ENCODE data around the gene PGGHG. TPM values are rescaled to one million over a fixed set of nuclear protein-coding genes. Genes with fewer than 3 reads are reported as not detected.
A peak's percentile ranks its signal among the peaks of the same experiment; 100 is the strongest.
"Not testable (repeated sequence)": the region's sequence is repeated elsewhere in the genome, so short reads cannot be mapped to it uniquely, and the experiment has no call there.

PGGHG gene
- total RNA-seq, 1 donor from 2014 or later, result 20.5 TPM

DNA sequence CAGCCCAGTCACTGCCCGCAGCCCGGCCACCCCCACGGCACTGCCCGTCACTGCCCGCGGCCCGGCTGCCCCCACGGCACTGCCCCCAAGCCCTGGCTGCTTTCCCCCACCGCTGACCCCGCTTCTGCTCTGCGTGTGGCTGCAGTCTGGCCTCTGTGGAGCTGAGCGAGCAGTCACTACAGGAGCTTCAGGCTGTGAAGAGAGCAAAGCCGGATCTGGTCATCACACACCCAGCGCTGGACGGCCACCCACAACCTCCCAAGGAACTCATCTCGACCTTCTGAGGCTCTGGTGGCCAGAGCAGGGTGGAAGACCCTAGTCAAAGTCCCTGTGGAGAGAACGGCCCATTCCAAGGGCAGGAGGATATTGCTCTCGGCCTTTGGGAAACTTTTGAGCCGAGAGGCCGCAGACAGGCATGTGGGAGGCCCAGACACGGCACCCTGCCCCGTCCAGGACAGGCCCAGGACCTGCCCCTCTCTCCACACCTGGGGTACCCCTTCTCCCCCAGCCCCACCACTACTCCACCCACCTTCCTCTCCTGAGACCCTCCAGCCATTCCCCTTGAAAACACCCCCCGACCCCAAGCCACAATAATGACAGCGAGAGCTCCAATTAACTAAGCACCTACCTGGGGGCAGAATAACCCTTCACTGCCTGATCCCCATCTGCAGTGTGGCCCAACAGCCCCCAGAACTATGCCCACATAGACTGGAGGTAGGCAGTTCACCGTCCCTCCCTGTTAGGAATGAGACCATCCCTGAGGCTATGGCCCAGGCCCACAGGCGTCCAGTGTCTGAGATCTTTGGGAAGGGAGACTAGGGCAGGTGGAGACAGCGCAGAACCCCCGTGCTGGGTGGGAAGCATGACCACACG lies 3.7 kb upstream of the PGGHG start:
- Histone ChIP-seq H3K4me3 (no peak overlapping the region), H3K4me1 (peaks cover 17% of the 10 kb centered on the region), H3F3A (ENCODE audit: low read depth) (no peaks in the 10 kb centered on the region), H3K36me3 (no peaks in the 10 kb centered on the region), H3K9ac (no peak overlapping the region), H3K27ac (no peak overlapping the region), H3K9me3 (ENCODE audit: low read depth) (no peaks in the 10 kb centered on the region), H3K79me2 (ENCODE audit: low read depth) (no peaks in the 10 kb centered on the region), H2AFZ (replicated peaks) (no peak overlapping the region), H4K20me1 (ENCODE audit: low read depth) (no peaks in the 10 kb centered on the region), H3K4me2 (no peak overlapping the region), H3K27me3 (peaks cover 24% of the 10 kb centered on the region)
- Mint-ChIP-seq H3K4me3 (no peak overlapping the region), H3K4me1 (peaks cover 19% of the 10 kb centered on the region), H3K27ac (no peak overlapping the region), H3K36me3 (no peaks in the 10 kb centered on the region), H3K27me3 (ENCODE audit: insufficient read depth, low read depth) (peaks cover 19% of the 10 kb centered on the region), H3K9me3 (peaks cover 2% of the 10 kb centered on the region)
- TF ChIP-seq EZH2phosphoT487 (IDR thresholded peaks at IDR 0.05), result no peak
- TF ChIP-seq, protein P1, sequence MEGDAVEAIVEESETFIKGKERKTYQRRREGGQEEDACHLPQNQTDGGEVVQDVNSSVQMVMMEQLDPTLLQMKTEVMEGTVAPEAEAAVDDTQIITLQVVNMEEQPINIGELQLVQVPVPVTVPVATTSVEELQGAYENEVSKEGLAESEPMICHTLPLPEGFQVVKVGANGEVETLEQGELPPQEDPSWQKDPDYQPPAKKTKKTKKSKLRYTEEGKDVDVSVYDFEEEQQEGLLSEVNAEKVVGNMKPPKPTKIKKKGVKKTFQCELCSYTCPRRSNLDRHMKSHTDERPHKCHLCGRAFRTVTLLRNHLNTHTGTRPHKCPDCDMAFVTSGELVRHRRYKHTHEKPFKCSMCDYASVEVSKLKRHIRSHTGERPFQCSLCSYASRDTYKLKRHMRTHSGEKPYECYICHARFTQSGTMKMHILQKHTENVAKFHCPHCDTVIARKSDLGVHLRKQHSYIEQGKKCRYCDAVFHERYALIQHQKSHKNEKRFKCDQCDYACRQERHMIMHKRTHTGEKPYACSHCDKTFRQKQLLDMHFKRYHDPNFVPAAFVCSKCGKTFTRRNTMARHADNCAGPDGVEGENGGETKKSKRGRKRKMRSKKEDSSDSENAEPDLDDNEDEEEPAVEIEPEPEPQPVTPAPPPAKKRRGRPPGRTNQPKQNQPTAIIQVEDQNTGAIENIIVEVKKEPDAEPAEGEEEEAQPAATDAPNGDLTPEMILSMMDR (IDR thresholded peaks at IDR 0.05), result no peak
- no peak for TF ChIP-seq EZH2 (IDR thresholded peaks at IDR 0.05)
- DNase-seq (ENCODE audit: low spot score), result no peak

DNA sequence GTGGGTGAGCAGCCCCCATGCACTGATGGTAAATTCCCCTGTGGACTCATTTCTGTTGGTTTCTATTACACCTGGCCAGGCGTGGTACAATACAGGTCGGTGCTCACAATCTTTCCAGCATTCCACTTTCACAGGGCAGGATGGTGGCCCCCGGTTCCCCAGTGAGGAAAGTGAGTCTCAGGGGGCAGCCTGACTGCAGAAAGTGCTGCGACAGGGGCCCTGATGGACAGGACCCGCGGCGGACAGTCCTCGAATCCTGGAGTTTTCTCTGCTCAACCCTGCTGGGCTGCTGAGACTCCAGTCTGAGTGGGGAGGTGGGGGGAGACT lies 3.1 kb upstream of the PGGHG start:
- Histone ChIP-seq H3K36me3 (no peaks in the 10 kb centered on the region), H4K20me1 (ENCODE audit: low read depth) (no peaks in the 10 kb centered on the region), H3K4me1 (peaks cover 17% of the 10 kb centered on the region), H3K27ac (no peak overlapping the region), H3K4me2 (no peak overlapping the region), H3K9ac (no peak overlapping the region), H3K27me3 (peaks cover 24% of the 10 kb centered on the region), H3F3A (ENCODE audit: low read depth) (no peaks in the 10 kb centered on the region), H3K79me2 (ENCODE audit: low read depth) (no peaks in the 10 kb centered on the region), H2AFZ (replicated peaks) (no peak overlapping the region), H3K9me3 (ENCODE audit: low read depth) (no peaks in the 10 kb centered on the region), H3K4me3 (no peak overlapping the region)
- TF ChIP-seq EZH2phosphoT487 (IDR thresholded peaks at IDR 0.05), result no peak
- no peak for TF ChIP-seq EZH2 (IDR thresholded peaks at IDR 0.05)
- TF ChIP-seq, protein P1 (IDR thresholded peaks at IDR 0.05), result no peak
- H3K4me1 Mint-ChIP-seq, result peaks cover 20% of the 10 kb centered on the region
- H3K36me3 Mint-ChIP-seq, result no peaks in the 10 kb centered on the region
- no peak overlapping the region for H3K4me3 Mint-ChIP-seq
- H3K27ac Mint-ChIP-seq, result no peak overlapping the region
- H3K9me3 Mint-ChIP-seq, result peaks cover 2% of the 10 kb centered on the region
- DNase-seq (ENCODE audit: low spot score), result peak; percentile 1
- H3K27me3 Mint-ChIP-seq (ENCODE audit: insufficient read depth, low read depth), result peaks cover 19% of the 10 kb centered on the region

DNA sequence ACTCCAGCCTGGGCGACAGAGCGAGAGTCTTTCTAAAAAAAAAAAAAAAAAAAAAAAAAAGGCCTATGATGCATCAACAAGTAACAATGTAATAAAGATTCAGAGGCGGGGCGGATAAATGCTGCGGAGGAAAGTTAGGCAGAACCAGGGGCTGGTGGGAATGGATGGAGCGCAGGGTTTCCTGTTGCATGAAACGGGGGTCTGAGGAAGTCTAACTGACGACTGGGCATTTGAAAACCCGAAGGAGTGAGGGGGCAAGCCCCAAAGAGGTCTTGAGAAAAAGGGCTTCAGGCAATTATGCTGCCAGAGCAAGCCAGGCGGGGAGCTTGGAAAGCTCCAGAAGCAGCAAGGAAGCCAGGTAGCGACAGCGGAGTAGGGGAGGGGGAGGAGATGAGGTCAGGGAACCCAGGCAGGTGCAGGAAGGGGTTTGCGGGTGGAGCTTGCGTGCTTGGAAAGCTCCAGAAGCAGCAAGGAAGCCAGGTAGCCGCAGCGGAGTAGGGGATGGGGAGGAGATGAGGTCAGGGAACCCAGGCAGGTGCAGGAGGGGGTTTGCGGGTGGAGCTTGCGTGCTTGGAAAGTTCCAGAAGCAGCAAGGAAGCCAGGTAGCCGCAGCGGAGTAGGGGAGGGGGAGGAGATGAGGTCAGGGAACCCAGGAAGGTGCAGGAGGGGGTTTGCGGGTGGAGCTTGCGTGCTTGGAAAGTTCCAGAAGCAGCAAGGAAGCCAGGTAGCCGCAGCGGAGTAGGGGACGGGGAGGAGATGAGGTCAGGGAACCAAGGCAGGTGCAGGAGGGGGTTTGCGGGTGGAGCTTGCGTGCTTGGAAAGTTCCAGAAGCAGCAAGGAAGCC lies 1.7 kb upstream of the PGGHG start:
- H3K4me3 ChIP-seq; H3K27ac ChIP-seq; H3K4me2 ChIP-seq; H3K79me2 ChIP-seq (ENCODE audit: low read depth); H3K9me3 Mint-ChIP-seq; H2AFZ ChIP-seq (replicated peaks); H3K9ac ChIP-seq; H4K20me1 ChIP-seq (ENCODE audit: low read depth); H3K36me3 ChIP-seq; H3K36me3 Mint-ChIP-seq; H3K9me3 ChIP-seq (ENCODE audit: low read depth); H3F3A ChIP-seq (ENCODE audit: low read depth): not testable (repeated sequence)
- peak overlapping the region; percentile 74 for H3K4me3 Mint-ChIP-seq
- peaks cover 17% of the 10 kb centered on the region for H3K4me1 ChIP-seq
- peaks cover 17% of the 10 kb centered on the region for H3K27me3 Mint-ChIP-seq (ENCODE audit: insufficient read depth, low read depth)
- peaks cover 26% of the 10 kb centered on the region for H3K4me1 Mint-ChIP-seq
- H3K27me3 ChIP-seq, result peaks cover 21% of the 10 kb centered on the region
- DNase-seq (ENCODE audit: low spot score), result peak; percentile 1
- H3K27ac Mint-ChIP-seq, result peak overlapping the region; percentile 58
